GM12864 (cell line): Measurements from ENCODE around the gene TXLNG.

Experiments used
- DNase-seq: peaks from one replicate; pipeline ENCODE4 v3.0.0-alpha.2; 2011; ENCODE audit warnings: low read depth
- H3K4me3 ChIP-seq: 2 replicates; pipeline ENCODE4 v1.5.1; 2011; ENCODE audit warnings: mild to moderate bottlenecking, low read depth, low read length, control low read depth
- TF ChIP-seq, protein P1 (sequence below): IDR thresholded peaks from 2 replicates; pipeline ENCODE4 v1.5.1; 2011; ENCODE audit warnings: low read depth, mild to moderate bottlenecking, moderate library complexity, low read length, control low read depth, inconsistent platforms; ENCODE audit errors: missing control alignments

TXLNG gene

DNA sequence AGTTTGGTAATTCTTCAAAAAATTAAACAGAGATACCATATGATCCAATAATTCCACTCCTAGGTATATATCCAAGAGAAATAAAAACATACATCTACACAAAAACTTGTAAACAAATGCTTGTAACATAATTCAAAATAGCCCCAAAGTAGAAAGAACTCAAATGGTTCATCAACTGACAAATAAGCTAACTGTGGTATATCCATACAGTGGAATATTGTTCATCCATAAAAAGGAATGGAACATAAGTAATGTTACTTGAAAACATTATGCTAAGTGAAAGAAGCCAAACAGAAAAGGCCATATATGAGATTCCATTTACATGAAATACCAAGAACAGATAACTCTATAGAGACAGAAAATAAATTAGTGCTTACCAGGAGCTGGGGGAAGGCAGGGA, 70.5 kb downstream of the TXLNG start:
- no peak overlapping the region for H3K4me3 ChIP-seq
- TF ChIP-seq, protein P1, sequence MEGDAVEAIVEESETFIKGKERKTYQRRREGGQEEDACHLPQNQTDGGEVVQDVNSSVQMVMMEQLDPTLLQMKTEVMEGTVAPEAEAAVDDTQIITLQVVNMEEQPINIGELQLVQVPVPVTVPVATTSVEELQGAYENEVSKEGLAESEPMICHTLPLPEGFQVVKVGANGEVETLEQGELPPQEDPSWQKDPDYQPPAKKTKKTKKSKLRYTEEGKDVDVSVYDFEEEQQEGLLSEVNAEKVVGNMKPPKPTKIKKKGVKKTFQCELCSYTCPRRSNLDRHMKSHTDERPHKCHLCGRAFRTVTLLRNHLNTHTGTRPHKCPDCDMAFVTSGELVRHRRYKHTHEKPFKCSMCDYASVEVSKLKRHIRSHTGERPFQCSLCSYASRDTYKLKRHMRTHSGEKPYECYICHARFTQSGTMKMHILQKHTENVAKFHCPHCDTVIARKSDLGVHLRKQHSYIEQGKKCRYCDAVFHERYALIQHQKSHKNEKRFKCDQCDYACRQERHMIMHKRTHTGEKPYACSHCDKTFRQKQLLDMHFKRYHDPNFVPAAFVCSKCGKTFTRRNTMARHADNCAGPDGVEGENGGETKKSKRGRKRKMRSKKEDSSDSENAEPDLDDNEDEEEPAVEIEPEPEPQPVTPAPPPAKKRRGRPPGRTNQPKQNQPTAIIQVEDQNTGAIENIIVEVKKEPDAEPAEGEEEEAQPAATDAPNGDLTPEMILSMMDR: no peak

GRCh38 chrX:16862829-16863228, 76.6 kb downstream of the TXLNG start:
- TF ChIP-seq, protein P1: no peak
- H3K4me3 ChIP-seq: no peak overlapping the region
- no peak for DNase-seq

More for the DNA sequence above, 70.5 kb downstream of the TXLNG start:
- DNase-seq: no peak

- TF ChIP-seq, protein P1: no peak
- DNase-seq: no peak
- peak overlapping the region; percentile 83; the same call in 1 of the 2 replicates for H3K4me3 ChIP-seq
These were observed 81.7 kb downstream of the TXLNG start for GRCh38 chrX:16867947-16868346.

DNA sequence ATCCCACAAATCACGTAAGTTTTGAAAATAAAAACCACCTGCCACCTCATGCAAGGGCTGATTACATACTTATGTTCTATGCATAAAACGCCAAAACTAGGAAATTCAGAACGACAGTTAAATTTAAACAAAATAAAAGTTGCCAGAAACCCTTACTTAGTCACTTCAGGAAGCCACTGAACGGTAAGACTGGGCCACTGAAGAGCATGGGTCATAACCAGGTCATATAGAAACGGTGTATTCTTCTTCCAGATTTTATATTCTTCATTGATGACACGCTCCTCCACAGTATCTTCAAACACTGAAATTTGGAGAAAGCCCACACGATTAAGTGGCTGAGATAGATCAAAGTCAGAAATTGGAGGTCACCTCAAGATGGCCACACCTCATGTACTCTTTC, 82.7 kb downstream of the TXLNG start:
- TF ChIP-seq, protein P1: no peak
- H3K4me3 ChIP-seq: peak overlapping the region; percentile 83
- DNase-seq: no peak

- TF ChIP-seq, protein P1: no peak
- DNase-seq: no peak
- H3K4me3 ChIP-seq: peak overlapping the region; percentile 83
These were observed 83.3 kb downstream of the TXLNG start for GRCh38 chrX:16869393-16870094.

DNA sequence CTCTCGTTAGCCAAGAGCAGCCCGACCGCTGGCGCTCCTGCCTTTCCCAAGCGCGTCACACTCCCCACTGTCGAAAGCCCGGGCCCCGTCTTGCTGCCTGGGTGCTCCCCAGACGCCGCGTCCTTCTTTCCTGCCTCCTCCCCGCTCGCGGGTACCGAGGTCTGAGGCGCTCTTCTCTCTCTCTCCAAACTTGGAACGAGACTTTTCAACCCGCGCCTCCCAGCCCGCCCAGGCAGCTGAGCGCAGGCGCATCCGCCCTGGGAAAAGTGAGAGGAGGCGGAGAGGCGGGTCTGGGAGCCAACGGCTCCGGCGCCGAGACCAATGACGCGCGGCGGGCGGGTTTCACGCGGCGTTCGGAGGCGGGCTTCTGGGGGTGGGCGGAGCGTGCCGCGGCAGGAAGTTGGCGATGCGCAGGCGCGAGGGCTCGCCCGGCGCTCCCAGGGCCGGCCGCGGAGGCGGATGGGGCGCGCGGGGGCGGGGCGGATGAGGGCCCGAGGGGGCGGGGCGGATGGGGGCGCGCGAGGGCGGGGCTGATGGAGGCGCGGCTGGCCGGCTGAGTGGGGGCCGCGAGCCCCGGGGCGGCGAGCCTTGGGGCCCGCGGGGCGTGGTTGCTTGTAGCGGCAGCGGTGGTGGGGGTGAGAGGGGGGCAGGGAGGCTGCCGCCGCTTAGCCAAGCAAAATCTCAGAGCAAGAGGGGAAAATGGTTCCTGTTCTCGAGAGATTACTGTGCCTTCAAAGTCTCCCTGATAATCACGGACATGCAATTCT, 84.0 kb downstream of the TXLNG start, which contains the start of gene RBBP7:
RBBP7 (minus strand) TSS at position 268 of the 767 bp plus-strand sequence. CDS start 309 bp downstream, outside the sequence.
- peak within 1 kb of the TSS; percentile 83 for H3K4me3 ChIP-seq
- DNase-seq: no peak
- TF ChIP-seq, protein P1: no peak
